IMR-90 (cell line): Measurements from ENCODE around the gene RNF213. TPM values are rescaled to one million over a fixed set of nuclear protein-coding genes. Genes with fewer than 3 reads are reported as not detected.

ENCODE experiments used
- ATAC-seq: fragments of 200-7000 bp; cut with Tn5 transposase; 2 replicates; pipeline ENCODE4 v1.9.1; 2020; ENCODE audit warnings: low read depth, mild to moderate bottlenecking, moderate library complexity
- BruUV-seq: library from RNA; stranded (reverse); fragments of 400-500 nt; replicated peaks from 2 replicates; lab custom pipeline; 2021; lab: Mats Ljungman, UMichigan
- CTCF ChIA-PET: fragments of 300-600 bp; formaldehyde crosslinking; extraction: SDS; loops from one replicate; lab custom pipeline; 2021; ENCODE audit warnings: antibody characterized with exemption; lab: Yijun Ruan, JAX
- POLR2A ChIA-PET: fragments of 300-600 bp; sonication (Branson Sonifier 250); formaldehyde crosslinking; loops from one replicate; lab custom pipeline; 2022; ENCODE audit warnings: antibody characterized with exemption; ENCODE audit not compliant: unreplicated experiment; lab: Charles Lee
- DNase-seq: peaks from one replicate; pipeline ENCODE4 v3.0.0; 2013
- H2AFZ ChIP-seq: replicated peaks from 2 replicates; pipeline ENCODE3; 2013; ENCODE audit warnings: low read length, mild to moderate bottlenecking; ENCODE audit not compliant: poor library complexity
- H2AK5ac ChIP-seq: 2 replicates; pipeline ENCODE4 v1.6.1; 2013; ENCODE audit warnings: low read depth, low read length, inconsistent platforms
- H2AK9ac ChIP-seq: replicated peaks from 2 replicates; pipeline ENCODE3; 2013; ENCODE audit warnings: mild to moderate bottlenecking, low read depth, low read length, moderate library complexity; ENCODE audit not compliant: poor library complexity
- H2BK120ac ChIP-seq: 2 replicates; pipeline ENCODE4 v1.6.1; 2013; ENCODE audit warnings: low read depth, low read length, inconsistent platforms
- H2BK15ac ChIP-seq: 3 replicates; pipeline ENCODE4 v1.6.1; 2013; ENCODE audit warnings: low read depth, low read length, inconsistent platforms
- H2BK20ac ChIP-seq: 2 replicates; pipeline ENCODE4 v1.6.1; 2013; ENCODE audit warnings: low read depth, mild to moderate bottlenecking, inconsistent platforms, low read length, moderate library complexity
- H2BK5ac ChIP-seq: 2 replicates; pipeline ENCODE4 v1.6.1; 2013; ENCODE audit warnings: mild to moderate bottlenecking, low read depth, low read length, inconsistent platforms; ENCODE audit not compliant: poor library complexity, severe bottlenecking
- H3K14ac ChIP-seq: replicated peaks from 2 replicates; pipeline ENCODE4 v1.6.1; 2013; ENCODE audit warnings: low read depth, low read length, inconsistent platforms
- H3K18ac ChIP-seq: 2 replicates; pipeline ENCODE4 v1.6.1; 2013; ENCODE audit warnings: low read depth, low read length, control low read depth
- H3K23ac ChIP-seq: 2 replicates; pipeline ENCODE4 v1.6.1; 2013; ENCODE audit warnings: low read depth, low read length, inconsistent platforms
- H3K27ac ChIP-seq: 2 replicates; pipeline ENCODE4 v1.5.1; 2013; ENCODE audit warnings: mild to moderate bottlenecking, control low read depth, low read length; ENCODE audit not compliant: insufficient read depth
- H3K27me3 ChIP-seq: 2 replicates; pipeline ENCODE4 v1.6.1; 2013; ENCODE audit warnings: low read length; ENCODE audit not compliant: control insufficient read depth, insufficient read depth
- H3K36me3 ChIP-seq: 2 replicates; pipeline ENCODE4 v1.6.1; 2013; ENCODE audit warnings: low read length, mixed read lengths; ENCODE audit not compliant: control insufficient read depth, insufficient read depth
- H3K4ac ChIP-seq: 2 replicates; pipeline ENCODE4 v1.6.1; 2013; ENCODE audit warnings: low read depth, low read length, inconsistent platforms
- H3K4me1 ChIP-seq: 2 replicates; pipeline ENCODE4 v1.6.1; 2013; ENCODE audit warnings: low read length, mixed read lengths; ENCODE audit not compliant: control insufficient read depth, insufficient read depth
- H3K4me2 ChIP-seq: 2 replicates; pipeline ENCODE4 v1.6.1; 2013; ENCODE audit warnings: low read depth, mild to moderate bottlenecking, control low read depth, low read length, moderate library complexity
- H3K4me3 ChIP-seq: 2 replicates; pipeline ENCODE4 v1.5.1; 2013; ENCODE audit warnings: low read depth, mild to moderate bottlenecking, control low read depth, low read length, moderate library complexity; ENCODE audit not compliant: insufficient read depth
- H3K56ac ChIP-seq: 2 replicates; pipeline ENCODE4 v1.6.1; 2013; ENCODE audit warnings: low read length, inconsistent platforms; ENCODE audit not compliant: insufficient read depth; ENCODE audit errors: extremely low read depth
- H3K79me1 ChIP-seq, 2 experiments: 2 replicates each; pipeline ENCODE4 v1.6.1; 2013; ENCODE audit warnings: low read length in 2 of 2, inconsistent platforms in 1 of 2, low read depth in 1 of 2
- H3K9ac ChIP-seq: 2 replicates; pipeline ENCODE4 v1.6.1; 2013; ENCODE audit warnings: low read depth, low read length, control low read depth
- H3K9me1 ChIP-seq: 2 replicates; pipeline ENCODE4 v1.6.1; 2013; ENCODE audit warnings: low read length, inconsistent platforms; ENCODE audit not compliant: insufficient read depth
- H3K9me3 ChIP-seq: 2 replicates; pipeline ENCODE4 v1.6.1; 2013; ENCODE audit warnings: low read length; ENCODE audit not compliant: control insufficient read depth, insufficient read depth
- H4K20me1 ChIP-seq: 2 replicates; pipeline ENCODE4 v1.6.1; 2013; ENCODE audit warnings: low read length, inconsistent platforms; ENCODE audit not compliant: insufficient read depth
- H4K5ac ChIP-seq: 2 replicates; pipeline ENCODE4 v1.6.1; 2013; ENCODE audit warnings: mild to moderate bottlenecking, low read depth, low read length, control low read depth
- H4K8ac ChIP-seq, 2 experiments: 2 replicates each; pipeline ENCODE4 v1.6.1; 2013; ENCODE audit warnings: low read depth in 2 of 2, low read length in 2 of 2, control low read depth in 1 of 2, inconsistent platforms in 1 of 2
- H4K91ac ChIP-seq: 2 replicates; pipeline ENCODE4 v1.6.1; 2013; ENCODE audit warnings: low read depth, low read length, inconsistent platforms; ENCODE audit not compliant: insufficient read depth
- BHLHE40 ChIP-seq: fragments of 150-350 bp; IDR thresholded peaks from 2 replicates; pipeline ENCODE4 v1.6.1; 2016; ENCODE audit warnings: mild to moderate bottlenecking, low read depth, low read length
- CEBPB ChIP-seq: IDR thresholded peaks from 2 replicates; pipeline ENCODE4 v1.6.1; 2012; ENCODE audit warnings: low read depth, low read length, improper control_type of control experiment
- CHD1 ChIP-seq: IDR thresholded peaks from 2 replicates; pipeline ENCODE4 v1.6.1; 2012; ENCODE audit warnings: low read depth, low read length, improper control_type of control experiment
- CTCF ChIP-seq: conservative IDR thresholded peaks from 2 replicates; pipeline ENCODE4 v1.5.1; 2012; ENCODE audit warnings: mild to moderate bottlenecking, low read depth, low read length, improper control_type of control experiment
- ELK1 ChIP-seq: fragments of 150-350 bp; IDR thresholded peaks from 2 replicates; pipeline ENCODE4 v1.6.1; 2016; ENCODE audit warnings: low read depth, mild to moderate bottlenecking, low read length, moderate library complexity, borderline replicate concordance
- FOS ChIP-seq: fragments of 150-350 bp; IDR thresholded peaks from 2 replicates; pipeline ENCODE4 v1.6.1; 2016; ENCODE audit warnings: low read depth, low read length
- MAFK ChIP-seq: IDR thresholded peaks from 2 replicates; pipeline ENCODE4 v1.6.1; 2012; ENCODE audit warnings: low read depth, low read length, improper control_type of control experiment
- MAZ ChIP-seq: IDR thresholded peaks from 2 replicates; pipeline ENCODE4 v1.6.1; 2012; ENCODE audit warnings: low read depth, mild to moderate bottlenecking, low read length, improper control_type of control experiment, moderate library complexity, borderline replicate concordance
- MXI1 ChIP-seq: IDR thresholded peaks from 2 replicates; pipeline ENCODE4 v1.6.1; 2012; ENCODE audit warnings: low read depth, mild to moderate bottlenecking, low read length, moderate library complexity, borderline replicate concordance
- NFE2L2 ChIP-seq: fragments of 150-350 bp; IDR thresholded peaks from 2 replicates; pipeline ENCODE4 v1.6.1; 2016; ENCODE audit warnings: low read depth, mild to moderate bottlenecking, low read length
- POLR2A ChIP-seq: IDR thresholded peaks from 2 replicates; pipeline ENCODE4 v1.6.1; 2012; ENCODE audit warnings: mild to moderate bottlenecking, low read depth, low read length
- RAD21 ChIP-seq: IDR thresholded peaks from 2 replicates; pipeline ENCODE4 v1.6.1; 2012; ENCODE audit warnings: low read length, improper control_type of control experiment
- RFX5 ChIP-seq: IDR thresholded peaks from 2 replicates; pipeline ENCODE4 v1.8.0; 2012; ENCODE audit warnings: low read depth, mild to moderate bottlenecking, low read length, moderate library complexity
- SMC3 ChIP-seq: fragments of 150-350 bp; IDR thresholded peaks from 2 replicates; pipeline ENCODE4 v1.6.1; 2016; ENCODE audit warnings: low read depth, mild to moderate bottlenecking, antibody characterized with exemption, low read length, moderate library complexity
- WGBS, 2 experiments: methylation state at CpG; one replicate each; pipeline versions ENCODE4 v1.1.5 to v1.1.7; 2013; ENCODE audit warnings: missing lambda C conversion rate in 2 of 2; ENCODE audit not compliant: insufficient read length in 1 of 2; ENCODE audit errors: extremely low coverage in 2 of 2; 5-methylcytosine and 5-hydroxymethylcytosine counted together
- dilution Hi-C: fragments of 300-500 bp; cut with HindIII; formaldehyde crosslinking; loops from one replicate; pipeline ENCODE4 v1.14.3; 2018; ENCODE audit warnings: low sequenced_read_pairs; ENCODE audit not compliant: unreplicated experiment
- in situ Hi-C: fragments of 300-500 bp; cut with MboI; formaldehyde crosslinking; loops from 3 replicates; pipeline ENCODE4 v1.14.3; 2019; ENCODE audit warnings: low sequenced_read_pairs, inconsistent platforms, mixed read lengths
- intact Hi-C: fragments of 100-400 bp; cut with micrococcal nuclease; formaldehyde crosslinking; loops from 2 replicates; pipeline ENCODE4 v1.10.0; 2022
- polyA plus RNA-seq, 3 experiments: library from polyadenylated mRNA; depleted of rRNA; stranded (reverse); fragments of >200 nt; gene quantifications; 2 replicates each; pipeline ENCODE4 v1.2.3, GENCODE V29; 2012; ENCODE audit warnings: low replicate concordance in 1 of 3
- total RNA-seq: library from RNA; depleted of rRNA; stranded (reverse); fragments of >200 nt; gene quantifications from 2 replicates; pipeline ENCODE4 v1.2.3, GENCODE V29; 2012
- TF ChIP-seq, protein P1 (sequence below): fragments of 150-350 bp; IDR thresholded peaks from 2 replicates; pipeline ENCODE4 v1.6.1; 2017; ENCODE audit warnings: mild to moderate bottlenecking, antibody characterized with exemption, low read length, low read depth

The RNF213 gene
- total and polyA plus RNA-seq, 2 of the 4 experiments (the other 2 are of a cell fraction), result 23.4 to 36.0 TPM

DNA sequence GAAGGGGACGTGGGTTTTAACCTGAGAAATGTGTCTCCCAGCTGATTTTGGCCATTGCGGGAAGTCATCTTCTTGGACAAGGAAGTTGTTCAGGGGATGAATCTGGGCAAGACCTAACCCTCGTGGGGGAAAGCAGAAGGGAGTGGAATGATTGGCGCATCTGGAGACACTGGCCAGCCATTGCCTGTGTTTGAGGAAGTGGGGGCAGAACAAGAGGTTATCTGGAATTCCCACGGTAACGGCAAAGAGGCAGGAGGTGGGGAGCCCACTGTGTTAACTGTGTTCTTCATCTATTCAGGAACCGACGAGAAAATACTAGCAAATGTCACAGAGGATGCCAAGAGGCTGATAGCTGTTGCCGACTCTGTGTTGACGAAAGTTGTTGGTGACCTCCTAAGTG lies 66.9 kb downstream of the RNF213 start:
- POLR2A ChIA-PET, result no interaction called here

More for the DNA sequence above, 66.9 kb downstream of the RNF213 start:
- H3K4ac ChIP-seq, result no peak overlapping the region
- H3K79me1 ChIP-seq, result peaks cover 2 to 4% of the 10 kb centered on the region in 2 experiments; a peak in 1 of 4 replicates
- H4K8ac ChIP-seq, result no peak overlapping the region
- no peak overlapping the region for H3K4me3 ChIP-seq
- no peak overlapping the region for H2BK15ac ChIP-seq
- no peaks in the 10 kb centered on the region for H3K27me3 ChIP-seq
- no peak overlapping the region for H4K5ac ChIP-seq
- no peak overlapping the region for H3K23ac ChIP-seq
- WGBS, 2 experiments, result 74% methylated on average over 9 of the region's 10 CpGs; no CpG with 5 or more reads in 1 of the 2 experiments
- in situ Hi-C loops, result no loop called here
- CTCF ChIA-PET, result no interaction called here
- no peak overlapping the region for H3K4me2 ChIP-seq
- no peak overlapping the region for H2BK120ac ChIP-seq
- H2BK20ac ChIP-seq, result no peak overlapping the region
- peaks cover 59% of the 10 kb centered on the region for H3K36me3 ChIP-seq
- H4K91ac ChIP-seq, result no peak overlapping the region
- intact Hi-C loops, result no loop called here
- H3K9ac ChIP-seq, result no peak overlapping the region
- ATAC-seq (no peak), DNase-seq (no peak)
- H2BK5ac ChIP-seq, result no peak overlapping the region
- H3K14ac ChIP-seq, result no peak overlapping the region
- no peak overlapping the region for H3K18ac ChIP-seq
- dilution Hi-C loops, result no loop called here
- H3K9me3 ChIP-seq, result no peaks in the 10 kb centered on the region
- H3K56ac ChIP-seq, result no peak overlapping the region
- no peak overlapping the region for H2AK9ac ChIP-seq
- H2AFZ ChIP-seq, result no peak overlapping the region
- no TSS peak for BruUV-seq
- H3K27ac ChIP-seq, result no peak overlapping the region
- H3K4me1 ChIP-seq, result no peaks in the 10 kb centered on the region
- H4K20me1 ChIP-seq, result no peaks in the 10 kb centered on the region
- H2AK5ac ChIP-seq, result no peak overlapping the region
- H3K9me1 ChIP-seq, result no peaks in the 10 kb centered on the region; the same call in 1 of the 2 replicates
- no peak for TF ChIP-seq MXI1
- no peak for TF ChIP-seq MAFK
- TF ChIP-seq NFE2L2, result no peak
- TF ChIP-seq, protein P1, sequence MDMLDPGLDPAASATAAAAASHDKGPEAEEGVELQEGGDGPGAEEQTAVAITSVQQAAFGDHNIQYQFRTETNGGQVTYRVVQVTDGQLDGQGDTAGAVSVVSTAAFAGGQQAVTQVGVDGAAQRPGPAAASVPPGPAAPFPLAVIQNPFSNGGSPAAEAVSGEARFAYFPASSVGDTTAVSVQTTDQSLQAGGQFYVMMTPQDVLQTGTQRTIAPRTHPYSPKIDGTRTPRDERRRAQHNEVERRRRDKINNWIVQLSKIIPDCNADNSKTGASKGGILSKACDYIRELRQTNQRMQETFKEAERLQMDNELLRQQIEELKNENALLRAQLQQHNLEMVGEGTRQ, result no peak
- TF ChIP-seq MAZ, result no peak
- TF ChIP-seq RFX5, result no peak
- TF ChIP-seq FOS, result no peak
- TF ChIP-seq CEBPB, result no peak
- no peak for TF ChIP-seq RAD21
- no peak for TF ChIP-seq POLR2A
- no peak for TF ChIP-seq ELK1
- no peak for TF ChIP-seq CHD1
- no peak for TF ChIP-seq BHLHE40
- no peak for TF ChIP-seq CTCF
- no peak for TF ChIP-seq SMC3
